CD8-positive, alpha-beta memory T cell (primary cell): Measurements from ENCODE around the gene TSKU. TPM values are rescaled to one million over a fixed set of nuclear protein-coding genes. Genes with fewer than 3 reads are reported as not detected.
A peak's percentile ranks its signal among the peaks of the same experiment; 100 is the strongest.

Experiments
- CTCF ChIA-PET: fragments of 350-600 bp; sonication (Branson Sonifier 250); formaldehyde crosslinking; loops from one replicate; lab custom pipeline; 2021; ENCODE audit warnings: antibody characterized with exemption; lab: Charles Lee
- POLR2A ChIA-PET: fragments of 350-600 bp; sonication (Branson Sonifier 250); formaldehyde crosslinking; loops from one replicate; lab custom pipeline; 2021; ENCODE audit warnings: antibody characterized with exemption; lab: Charles Lee
- DNase-seq, 5 donors: peaks; one replicate each; pipeline versions ENCODE4 v3.0.0 to v3.0.0-alpha.2; 2020 to 2022; ENCODE audit warnings: mixed read lengths in 1 of 5
- H3K27ac ChIP-seq: one replicate; pipeline ENCODE4 v1.7.0; 2013; ENCODE audit warnings: low read depth, mild to moderate bottlenecking, low read length, moderate library complexity
- H3K27me3 ChIP-seq: 2 replicates; pipeline ENCODE4 v1.7.0; 2013; ENCODE audit warnings: low read length, mild to moderate bottlenecking; ENCODE audit not compliant: insufficient read depth, poor library complexity, severe bottlenecking
- H3K36me3 ChIP-seq: 2 replicates; pipeline ENCODE4 v1.7.0; 2013; ENCODE audit warnings: mild to moderate bottlenecking, low read length, moderate library complexity; ENCODE audit not compliant: insufficient read depth
- H3K4me1 ChIP-seq: 2 replicates; pipeline ENCODE4 v1.7.0; 2013; ENCODE audit warnings: mild to moderate bottlenecking, low read length, moderate library complexity; ENCODE audit not compliant: insufficient read depth
- H3K4me3 ChIP-seq: 2 replicates; pipeline ENCODE4 v1.7.0; 2013; ENCODE audit warnings: mild to moderate bottlenecking, low read length
- H3K9me3 ChIP-seq: 2 replicates; pipeline ENCODE4 v1.7.0; 2013; ENCODE audit warnings: mild to moderate bottlenecking, low read length
- H3K27ac Mint-ChIP-seq, 8 donors: one replicate each; pipeline ENCODE4 v1.8.0; 2020 to 2021; ENCODE audit warnings: mixed read lengths in 8 of 8, mild to moderate bottlenecking in 6 of 8, inconsistent platforms in 3 of 8, moderate library complexity in 3 of 8
- H3K27me3 Mint-ChIP-seq, 2 donors: one replicate each; pipeline ENCODE4 v1.8.0; 2020 to 2021; ENCODE audit warnings: mixed read lengths in 2 of 2, mild to moderate bottlenecking in 1 of 2, moderate library complexity in 1 of 2
- H3K36me3 Mint-ChIP-seq, 3 donors: one replicate each; pipeline ENCODE4 v1.8.0; 2020 to 2021; ENCODE audit warnings: mixed read lengths in 3 of 3, inconsistent platforms in 1 of 3, mild to moderate bottlenecking in 1 of 3
- H3K4me1 Mint-ChIP-seq, 3 donors: one replicate each; pipeline ENCODE4 v1.8.0; 2020 to 2021; ENCODE audit warnings: mixed read lengths in 3 of 3, inconsistent platforms in 1 of 3, mild to moderate bottlenecking in 1 of 3
- H3K4me3 Mint-ChIP-seq, 7 donors: one replicate each; pipeline ENCODE4 v1.8.0; 2020 to 2021; ENCODE audit warnings: mixed read lengths in 7 of 7, mild to moderate bottlenecking in 6 of 7, moderate library complexity in 4 of 7, inconsistent platforms in 2 of 7
- H3K9me3 Mint-ChIP-seq, 5 donors: one replicate each; pipeline ENCODE4 v1.8.0; 2020 to 2022; ENCODE audit warnings: mixed read lengths in 5 of 5, mild to moderate bottlenecking in 3 of 5, moderate library complexity in 2 of 5, inconsistent platforms in 1 of 5
- polyA plus RNA-seq: library from polyadenylated mRNA; unstranded; fragments of 300-500 nt; fragmentation: Illumina TruSeq; gene quantifications from one replicate; pipeline ENCODE4 v1.2.3, GENCODE V29; 2021
- total RNA-seq, 2 experiments: library from RNA; stranded (reverse); gene quantifications; one replicate each; pipeline ENCODE4 v1.2.3, GENCODE V29; 2021

Gene TSKU
- total and polyA plus RNA-seq, 3 experiments from 2014 or later: 0.11 to 0.13 TPM; not detected in 1

- Mint-ChIP-seq H3K27ac (peak overlapping the region in 1 of 8 donors; percentile 49), H3K4me3 (no peak overlapping the region), H3K4me1 (peaks cover 19 to 22% (median 20%) of the 10 kb centered on the region in 3 donors), H3K36me3 (no peaks in the 10 kb centered on the region), H3K27me3 (peaks cover 0 to 4% of the 10 kb centered on the region in 2 donors), H3K9me3 (no peaks in the 10 kb centered on the region)
- H3K4me3 ChIP-seq: no peak overlapping the region
- no peak overlapping the region for H3K27ac ChIP-seq
- POLR2A ChIA-PET: no interaction called here
- H3K4me1 ChIP-seq: peaks cover 14% of the 10 kb centered on the region
- no peaks in the 10 kb centered on the region for H3K36me3 ChIP-seq
- H3K27me3 ChIP-seq: no peaks in the 10 kb centered on the region
- no peaks in the 10 kb centered on the region for H3K9me3 ChIP-seq
- CTCF ChIA-PET: no interaction called here
- peak in 1 of 5 donors; percentile 8 for DNase-seq
These were observed 19.4 kb upstream of the TSKU start for GRCh38 chr11:76763573-76764346.

- ChIA-PET POLR2A (no interaction called here), CTCF (interaction anchor here (1.0 kb wide), 1 partner anchor 9 kb away, joined by 3 read pairs; no protein-coding TSS in a partner anchor)
- Histone ChIP-seq H3K36me3 (no peaks in the 10 kb centered on the region), H3K9me3 (no peaks in the 10 kb centered on the region), H3K27me3 (no peaks in the 10 kb centered on the region), H3K4me3 (no peak overlapping the region), H3K4me1 (peaks cover 14% of the 10 kb centered on the region), H3K27ac (no peak overlapping the region)
- H3K36me3 Mint-ChIP-seq: no peaks in the 10 kb centered on the region
- no peak overlapping the region for H3K4me3 Mint-ChIP-seq
- peaks cover 0 to 4% of the 10 kb centered on the region in 2 donors for H3K27me3 Mint-ChIP-seq
- H3K9me3 Mint-ChIP-seq: no peaks in the 10 kb centered on the region
- H3K27ac Mint-ChIP-seq: peak overlapping the region in 1 of 8 donors; percentile 19
- peak in 1 of 5 donors; percentile 11 for DNase-seq
- H3K4me1 Mint-ChIP-seq: peaks cover 21 to 26% (median 22%) of the 10 kb centered on the region in 3 donors
These were observed 18.1 kb upstream of the TSKU start for GRCh38 chr11:76764941-76765665.

GRCh38 chr11:76765863-76766350 is 17.2 kb upstream of the TSKU start:
- H3K4me3 Mint-ChIP-seq: no peak overlapping the region
- no peaks in the 10 kb centered on the region for H3K36me3 ChIP-seq
- peaks cover 14% of the 10 kb centered on the region for H3K4me1 ChIP-seq
- no peaks in the 10 kb centered on the region for H3K36me3 Mint-ChIP-seq
- CTCF ChIA-PET: interaction anchor here (1.0 kb wide), 1 partner anchor 10 kb away, joined by 3 read pairs; no protein-coding TSS in a partner anchor
- H3K9me3 ChIP-seq: no peaks in the 10 kb centered on the region
- peaks cover 0 to 4% of the 10 kb centered on the region in 2 donors for H3K27me3 Mint-ChIP-seq
- no peak overlapping the region for H3K4me3 ChIP-seq
- H3K4me1 Mint-ChIP-seq: peaks cover 23 to 31% (median 27%) of the 10 kb centered on the region in 3 donors
- H3K9me3 Mint-ChIP-seq: no peaks in the 10 kb centered on the region
- POLR2A ChIA-PET: no interaction called here
- H3K27ac Mint-ChIP-seq: no peak overlapping the region
- peak in 1 of 5 donors; percentile 5 for DNase-seq
- no peak overlapping the region for H3K27ac ChIP-seq
- H3K27me3 ChIP-seq: no peaks in the 10 kb centered on the region

- peaks cover 14% of the 10 kb centered on the region for H3K4me1 ChIP-seq
- ChIA-PET POLR2A (no interaction called here), CTCF (no interaction called here)
- H3K27me3 ChIP-seq: no peaks in the 10 kb centered on the region
- peak in 1 of 5 donors; percentile 8 for DNase-seq
- H3K4me3 ChIP-seq: no peak overlapping the region
- Mint-ChIP-seq H3K9me3 (no peaks in the 10 kb centered on the region), H3K27ac (peak overlapping the region in 1 of 8 donors; percentile 38), H3K4me3 (no peak overlapping the region), H3K27me3 (peaks cover 0 to 4% of the 10 kb centered on the region in 2 donors), H3K4me1 (peaks cover 23 to 35% (median 27%) of the 10 kb centered on the region in 3 donors), H3K36me3 (no peaks in the 10 kb centered on the region)
- no peak overlapping the region for H3K27ac ChIP-seq
- H3K36me3 ChIP-seq: no peaks in the 10 kb centered on the region
- no peaks in the 10 kb centered on the region for H3K9me3 ChIP-seq
These were observed 16.6 kb upstream of the TSKU start for GRCh38 chr11:76766521-76766920.

- Mint-ChIP-seq H3K4me1 (peaks cover 27 to 39% (median 31%) of the 10 kb centered on the region in 3 donors), H3K4me3 (no peak overlapping the region)
- CTCF ChIA-PET: no interaction called here
These were observed 15.5 kb upstream of the TSKU start for GRCh38 chr11:76767659-76768058.

GRCh38 chr11:76768088-76768908 is 14.9 kb upstream of the TSKU start:
- Histone ChIP-seq H3K4me3 (no peak overlapping the region), H3K4me1 (peaks cover 14% of the 10 kb centered on the region), H3K36me3 (no peaks in the 10 kb centered on the region), H3K9me3 (no peaks in the 10 kb centered on the region), H3K27me3 (no peaks in the 10 kb centered on the region), H3K27ac (no peak overlapping the region)
- DNase-seq: peak in 1 of 5 donors; percentile 14
- CTCF ChIA-PET: no interaction called here
- H3K4me3 Mint-ChIP-seq: peak overlapping the region in 4 of 7 donors; percentile 19 to 87 (median 51)
- H3K27ac Mint-ChIP-seq: peak overlapping the region in 7 of 8 donors; percentile 7 to 94 (median 78)
- H3K4me1 Mint-ChIP-seq: peaks cover 27 to 39% (median 31%) of the 10 kb centered on the region in 3 donors
- no peaks in the 10 kb centered on the region for H3K9me3 Mint-ChIP-seq
- POLR2A ChIA-PET: no interaction called here
- no peaks in the 10 kb centered on the region for H3K36me3 Mint-ChIP-seq
- peaks cover 0 to 4% of the 10 kb centered on the region in 2 donors for H3K27me3 Mint-ChIP-seq

More at GRCh38 chr11:76767659-76768058, 15.5 kb upstream of the TSKU start:
- Histone ChIP-seq H3K36me3 (no peaks in the 10 kb centered on the region), H3K27me3 (no peaks in the 10 kb centered on the region), H3K4me1 (peaks cover 14% of the 10 kb centered on the region), H3K4me3 (no peak overlapping the region), H3K9me3 (no peaks in the 10 kb centered on the region), H3K27ac (no peak overlapping the region)
- no peaks in the 10 kb centered on the region for H3K9me3 Mint-ChIP-seq
- POLR2A ChIA-PET: no interaction called here
- H3K36me3 Mint-ChIP-seq: no peaks in the 10 kb centered on the region
- no peak for DNase-seq
- peaks cover 0 to 4% of the 10 kb centered on the region in 2 donors for H3K27me3 Mint-ChIP-seq
- H3K27ac Mint-ChIP-seq: peak overlapping the region in 2 of 8 donors; percentile 28 to 32

- no peak overlapping the region for H3K4me3 ChIP-seq
- CTCF ChIA-PET: no interaction called here
- peaks cover 0 to 4% of the 10 kb centered on the region in 2 donors for H3K27me3 Mint-ChIP-seq
- no peak overlapping the region for H3K27ac ChIP-seq
- no peak for DNase-seq
- peaks cover 14% of the 10 kb centered on the region for H3K4me1 ChIP-seq
- H3K4me3 Mint-ChIP-seq: peak overlapping the region in 3 of 7 donors; percentile 19 to 87 (median 72)
- POLR2A ChIA-PET: no interaction called here
- H3K36me3 ChIP-seq: no peaks in the 10 kb centered on the region
- peak overlapping the region in 6 of 8 donors; percentile 7 to 81 (median 68) for H3K27ac Mint-ChIP-seq
- no peaks in the 10 kb centered on the region for H3K27me3 ChIP-seq
- no peaks in the 10 kb centered on the region for H3K9me3 Mint-ChIP-seq
- no peaks in the 10 kb centered on the region for H3K36me3 Mint-ChIP-seq
- peaks cover 27 to 39% (median 31%) of the 10 kb centered on the region in 3 donors for H3K4me1 Mint-ChIP-seq
- H3K9me3 ChIP-seq: no peaks in the 10 kb centered on the region
These were observed 14.1 kb upstream of the TSKU start for GRCh38 chr11:76768909-76769560.
